Thyroid gland (tissue), 4 donors: ENCODE measurements around the gene FAT2. TPM values are rescaled to one million over a fixed set of nuclear protein-coding genes. Genes with fewer than 3 reads are reported as not detected.

Source experiments
- DNase-seq, 2 donors: peaks; one replicate each; pipeline ENCODE4 v3.0.0-alpha.2; 2019
- H3K27ac ChIP-seq, 3 donors: fragments of 200-600 bp; sonication (generic); 1 replicate in 2 of 3; 2 replicates in 1 of 3; pipeline ENCODE4 v1.5.1; 2016 to 2019; ENCODE audit warnings: mild to moderate bottlenecking in 1 of 3, moderate library complexity in 1 of 3
- H3K27me3 ChIP-seq: fragments of 200-600 bp; sonication (generic); one replicate; pipeline ENCODE4 v1.5.1; 2019
- H3K36me3 ChIP-seq, 2 donors: fragments of 200-600 bp; sonication (generic); one replicate each; pipeline ENCODE4 v1.5.1; 2016 to 2019
- H3K4me1 ChIP-seq, 2 donors: fragments of 200-600 bp; sonication (generic); one replicate each; pipeline ENCODE4 v1.5.1; 2017 to 2019
- H3K4me3 ChIP-seq, 3 donors: fragments of 200-600 bp; sonication (generic); replicated peaks in 1 of 3; 1 replicate in 2 of 3; 2 replicates in 1 of 3; pipeline ENCODE4 v1.5.1; 2016; ENCODE audit warnings: mild to moderate bottlenecking in 1 of 3
- H3K9me3 ChIP-seq: fragments of 200-600 bp; sonication (generic); one replicate; pipeline ENCODE4 v1.5.1; 2017
- POLR2A ChIP-seq, 2 donors: fragments of 450-650 bp; IDR thresholded peaks; one replicate each; pipeline ENCODE4 v1.6.1; 2017; ENCODE audit warnings: antibody characterized with exemption in 2 of 2, mild to moderate bottlenecking in 2 of 2, moderate library complexity in 1 of 2
- WGBS, 2 donors: methylation state at CpG; one replicate each; pipeline ENCODE4 v1.1.5; 2017; 5-methylcytosine and 5-hydroxymethylcytosine counted together
- intact Hi-C: fragments of 100-400 bp; cut with DNase I; formaldehyde crosslinking; loops from one replicate; pipeline ENCODE4 v1.15.1; 2023
- total RNA-seq, 4 donors: library from RNA; depleted of rRNA; stranded (reverse); fragments of >200 nt; gene quantifications; one replicate each; pipeline ENCODE4 v1.2.3, GENCODE V29; 2016
- TF ChIP-seq, protein P1 (sequence below), 6 experiments: fragments of 200-600 bp in 3 of 6; fragments of 450-650 bp in 3 of 6; sonication (generic) in 3 of 6; IDR thresholded peaks; one replicate each; pipeline ENCODE4 v1.5.1; 2016 to 2019; ENCODE audit warnings: antibody characterized with exemption in 6 of 6, mild to moderate bottlenecking in 2 of 6, inconsistent platforms in 1 of 6, moderate library complexity in 1 of 6

FAT2 gene
- total RNA-seq, 4 donors from 2014 or later = 0.11 to 0.54 (median 0.13) TPM; not detected in 1

DNA sequence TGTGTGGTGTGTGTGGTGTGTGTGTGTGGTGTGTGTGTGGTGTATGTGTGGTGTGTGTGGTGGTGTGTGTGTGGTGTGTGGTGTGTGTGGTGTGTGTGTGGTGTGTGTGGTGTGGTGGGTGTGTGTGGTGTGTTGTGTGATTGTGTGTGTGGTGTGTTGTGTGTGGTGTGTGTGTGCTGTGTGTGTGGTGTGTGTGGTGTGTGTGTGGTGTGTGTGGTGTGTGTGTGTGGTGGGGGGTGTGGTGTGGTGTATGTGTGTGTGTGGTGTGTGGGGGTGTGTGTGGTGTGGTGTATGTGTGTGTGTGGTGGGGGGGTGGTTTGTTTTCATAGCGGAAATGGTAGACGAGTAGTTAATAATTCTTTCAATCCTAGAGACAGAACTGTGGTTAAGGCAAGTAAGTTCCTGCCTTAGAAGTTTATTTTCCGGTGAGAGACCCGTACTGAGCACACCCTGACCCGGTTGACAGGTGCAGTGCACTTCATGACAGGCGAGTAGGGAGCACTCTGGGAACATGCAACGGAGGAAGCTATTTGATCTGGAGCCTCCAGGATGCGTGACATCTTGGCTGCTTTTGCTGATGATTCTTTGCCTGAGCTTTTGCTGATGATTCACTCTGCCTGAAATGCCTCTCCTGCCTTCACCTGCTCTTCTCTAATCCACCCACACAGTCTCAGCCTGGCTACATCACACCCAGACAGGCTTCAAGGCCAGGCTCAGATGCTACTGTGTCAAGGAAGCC, 21.7 kb upstream of the FAT2 start:
- 52 to 58% methylated on average over 8 of the region's 8 CpGs for WGBS, 2 donors
- no peaks in the 10 kb centered on the region for H3K27me3 ChIP-seq
- no peak for TF ChIP-seq POLR2A (IDR thresholded peaks at IDR 0.05)
- TF ChIP-seq, protein P1, sequence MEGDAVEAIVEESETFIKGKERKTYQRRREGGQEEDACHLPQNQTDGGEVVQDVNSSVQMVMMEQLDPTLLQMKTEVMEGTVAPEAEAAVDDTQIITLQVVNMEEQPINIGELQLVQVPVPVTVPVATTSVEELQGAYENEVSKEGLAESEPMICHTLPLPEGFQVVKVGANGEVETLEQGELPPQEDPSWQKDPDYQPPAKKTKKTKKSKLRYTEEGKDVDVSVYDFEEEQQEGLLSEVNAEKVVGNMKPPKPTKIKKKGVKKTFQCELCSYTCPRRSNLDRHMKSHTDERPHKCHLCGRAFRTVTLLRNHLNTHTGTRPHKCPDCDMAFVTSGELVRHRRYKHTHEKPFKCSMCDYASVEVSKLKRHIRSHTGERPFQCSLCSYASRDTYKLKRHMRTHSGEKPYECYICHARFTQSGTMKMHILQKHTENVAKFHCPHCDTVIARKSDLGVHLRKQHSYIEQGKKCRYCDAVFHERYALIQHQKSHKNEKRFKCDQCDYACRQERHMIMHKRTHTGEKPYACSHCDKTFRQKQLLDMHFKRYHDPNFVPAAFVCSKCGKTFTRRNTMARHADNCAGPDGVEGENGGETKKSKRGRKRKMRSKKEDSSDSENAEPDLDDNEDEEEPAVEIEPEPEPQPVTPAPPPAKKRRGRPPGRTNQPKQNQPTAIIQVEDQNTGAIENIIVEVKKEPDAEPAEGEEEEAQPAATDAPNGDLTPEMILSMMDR (IDR thresholded peaks at IDR 0.05) = no peak
- no peaks in the 10 kb centered on the region for H3K4me1 ChIP-seq
- DNase-seq = no peak
- no peaks in the 10 kb centered on the region for H3K9me3 ChIP-seq
- intact Hi-C loops = no loop called here
- H3K36me3 ChIP-seq = no peaks in the 10 kb centered on the region
- no peak overlapping the region for H3K27ac ChIP-seq
- H3K4me3 ChIP-seq = no peak overlapping the region

GRCh38 chr5:151611127-151611775, 20.1 kb upstream of the FAT2 start:
- WGBS, 2 donors = 92 to 93% methylated on average over 8 of the region's 8 CpGs
- no peak for DNase-seq

GRCh38 chr5:151608522-151608921, 17.4 kb upstream of the FAT2 start:
- Histone ChIP-seq H3K4me3 (no peak overlapping the region), H3K9me3 (no peaks in the 10 kb centered on the region), H3K4me1 (no peaks in the 10 kb centered on the region), H3K27ac (no peak overlapping the region), H3K36me3 (no peaks in the 10 kb centered on the region), H3K27me3 (no peaks in the 10 kb centered on the region)
- intact Hi-C loops = no loop called here
- no peak for DNase-seq
- TF ChIP-seq POLR2A (IDR thresholded peaks at IDR 0.05) = no peak
- TF ChIP-seq, protein P1 (IDR thresholded peaks at IDR 0.05) = no peak

More at GRCh38 chr5:151611127-151611775, 20.1 kb upstream of the FAT2 start:
- TF ChIP-seq, protein P1 (IDR thresholded peaks at IDR 0.05) = no peak
- Histone ChIP-seq H3K9me3 (no peaks in the 10 kb centered on the region), H3K27ac (no peak overlapping the region), H3K4me3 (no peak overlapping the region), H3K36me3 (no peaks in the 10 kb centered on the region), H3K27me3 (no peaks in the 10 kb centered on the region), H3K4me1 (no peaks in the 10 kb centered on the region)
- intact Hi-C loops = no loop called here

GRCh38 chr5:151607304-151607703, 16.2 kb upstream of the FAT2 start:
- Histone ChIP-seq H3K27me3 (no peaks in the 10 kb centered on the region), H3K9me3 (no peaks in the 10 kb centered on the region), H3K36me3 (no peaks in the 10 kb centered on the region), H3K27ac (no peak overlapping the region), H3K4me1 (no peaks in the 10 kb centered on the region), H3K4me3 (no peak overlapping the region)
- DNase-seq = no peak
- TF ChIP-seq, protein P1 (IDR thresholded peaks at IDR 0.05) = no peak
- TF ChIP-seq POLR2A (IDR thresholded peaks at IDR 0.05) = no peak
- WGBS, 2 donors = 77 to 85% methylated on average over 3 of the region's 3 CpGs
- intact Hi-C loops = no loop called here

DNA sequence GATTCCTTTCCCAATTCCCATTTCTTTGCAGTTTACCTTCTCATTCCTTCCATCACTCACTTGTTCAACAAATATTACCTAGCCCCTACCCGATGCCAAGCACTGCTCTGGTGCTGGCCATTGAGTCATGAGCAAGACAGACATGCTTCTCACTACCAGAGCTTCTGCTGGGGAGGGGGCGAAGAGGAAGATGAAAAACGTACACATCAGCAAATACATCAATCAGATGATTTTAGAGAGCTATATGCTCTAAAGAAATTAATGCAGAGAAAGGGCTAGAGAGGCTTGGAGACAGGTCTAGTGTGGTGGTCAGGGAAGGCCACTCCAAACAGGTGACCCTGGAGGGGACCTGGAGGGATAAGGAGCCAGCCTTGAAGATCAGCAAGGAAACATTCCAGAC, 14.4 kb upstream of the FAT2 start:
- intact Hi-C loops = no loop called here
- WGBS, 2 donors = 80 to 82% methylated on average over 3 of the region's 3 CpGs
- no peaks in the 10 kb centered on the region for H3K9me3 ChIP-seq

More for the DNA sequence above, 14.4 kb upstream of the FAT2 start:
- Histone ChIP-seq H3K27ac (no peak overlapping the region), H3K4me3 (no peak overlapping the region), H3K4me1 (no peaks in the 10 kb centered on the region), H3K27me3 (no peaks in the 10 kb centered on the region), H3K36me3 (no peaks in the 10 kb centered on the region)
- TF ChIP-seq, protein P1 (IDR thresholded peaks at IDR 0.05) = no peak
- TF ChIP-seq POLR2A (IDR thresholded peaks at IDR 0.05) = no peak
- DNase-seq = no peak
